WTC11 (cell line): ENCODE data around the gene UBASH3B.

Experiments
- CREM ChIP-seq: sonication (generic); formaldehyde crosslinking; IDR thresholded peaks from 2 replicates; pipeline ENCODE4 v1.8.1; 2022; ENCODE audit warnings: mild to moderate bottlenecking, missing genetic modification reagents, moderate library complexity
- FOXK1 ChIP-seq: sonication (generic); formaldehyde crosslinking; IDR thresholded peaks from 2 replicates; pipeline ENCODE4 v1.8.0; 2022; ENCODE audit warnings: mild to moderate bottlenecking, moderate library complexity, missing genetic modification reagents
- GTF2I ChIP-seq: fragments of 250-450 bp; sonication (Bioruptor Pico); conservative IDR thresholded peaks from 2 replicates; pipeline ENCODE4 v1.4.0; 2021; ENCODE audit warnings: mild to moderate bottlenecking
- SP1 ChIP-seq: sonication (generic); formaldehyde crosslinking; conservative IDR thresholded peaks from 2 replicates; pipeline ENCODE4 v1.8.1; 2022; ENCODE audit warnings: missing genetic modification reagents
- ZBTB21 ChIP-seq: sonication (generic); formaldehyde crosslinking; IDR thresholded peaks from 2 replicates; pipeline ENCODE4 v1.8.1; 2023; ENCODE audit warnings: mild to moderate bottlenecking, missing genetic modification reagents, borderline replicate concordance
- ZNF138 ChIP-seq: sonication (generic); formaldehyde crosslinking; conservative IDR thresholded peaks from 2 replicates; pipeline ENCODE4 v1.8.1; 2022; ENCODE audit warnings: mild to moderate bottlenecking, moderate library complexity, missing genetic modification reagents
- TF ChIP-seq, protein P1 (sequence below): sonication (generic); formaldehyde crosslinking; IDR thresholded peaks from 2 replicates; pipeline ENCODE4 v1.8.1; 2023; ENCODE audit warnings: mild to moderate bottlenecking, moderate library complexity, missing genetic modification reagents
- TF ChIP-seq, protein P2 (sequence below): sonication (generic); formaldehyde crosslinking; IDR thresholded peaks from 2 replicates; pipeline ENCODE4 v1.8.1; 2022; ENCODE audit warnings: mild to moderate bottlenecking, moderate library complexity, missing genetic modification reagents
- TF ChIP-seq, protein P3 (sequence below): sonication (generic); formaldehyde crosslinking; conservative IDR thresholded peaks from 2 replicates; pipeline ENCODE4 v1.8.1; 2022; ENCODE audit warnings: mild to moderate bottlenecking, missing genetic modification reagents
- TF ChIP-seq, protein P4 (sequence below): fragments of 200-600 bp; IDR thresholded peaks from 2 replicates; pipeline ENCODE4 v1.8.0; 2022; ENCODE audit warnings: antibody characterized with exemption
- TF ChIP-seq, protein P5 (sequence below): sonication (generic); formaldehyde crosslinking; IDR thresholded peaks from 2 replicates; pipeline ENCODE4 v1.8.1; 2022; ENCODE audit warnings: low read depth, missing genetic modification reagents, borderline replicate concordance

DNA sequence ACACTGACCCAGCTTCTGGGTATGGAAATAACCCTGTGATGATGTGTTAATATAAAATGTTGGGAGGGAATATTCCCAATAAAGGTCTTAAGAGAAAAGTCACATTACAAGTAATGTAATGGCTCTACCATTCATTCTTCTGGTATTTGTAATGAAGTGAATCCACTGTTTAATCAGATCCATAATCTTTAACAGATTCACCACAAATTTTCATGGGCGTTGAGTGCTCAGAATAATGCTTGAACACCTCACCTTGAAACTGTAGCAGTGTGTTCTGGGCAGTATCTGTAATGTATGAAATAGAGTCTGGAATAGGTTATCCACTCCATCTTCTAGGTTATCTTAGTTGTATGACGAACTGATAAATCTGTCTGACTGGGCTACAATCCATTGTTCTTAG is 156.2 kb downstream of the UBASH3B start:
- TF ChIP-seq, protein P1, sequence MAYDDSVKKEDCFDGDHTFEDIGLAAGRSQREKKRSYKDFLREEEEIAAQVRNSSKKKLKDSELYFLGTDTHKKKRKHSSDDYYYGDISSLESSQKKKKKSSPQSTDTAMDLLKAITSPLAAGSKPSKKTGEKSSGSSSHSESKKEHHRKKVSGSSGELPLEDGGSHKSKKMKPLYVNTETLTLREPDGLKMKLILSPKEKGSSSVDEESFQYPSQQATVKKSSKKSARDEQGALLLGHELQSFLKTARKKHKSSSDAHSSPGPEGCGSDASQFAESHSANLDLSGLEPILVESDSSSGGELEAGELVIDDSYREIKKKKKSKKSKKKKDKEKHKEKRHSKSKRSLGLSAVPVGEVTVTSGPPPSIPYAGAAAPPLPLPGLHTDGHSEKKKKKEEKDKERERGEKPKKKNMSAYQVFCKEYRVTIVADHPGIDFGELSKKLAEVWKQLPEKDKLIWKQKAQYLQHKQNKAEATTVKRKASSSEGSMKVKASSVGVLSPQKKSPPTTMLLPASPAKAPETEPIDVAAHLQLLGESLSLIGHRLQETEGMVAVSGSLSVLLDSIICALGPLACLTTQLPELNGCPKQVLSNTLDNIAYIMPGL, result no peak
- TF ChIP-seq CREM (CRISPR knock-in tag) (no peak), ZNF138 (CRISPR knock-in tag) (no peak), ZBTB21 (CRISPR knock-in tag) (no peak), SP1 (CRISPR knock-in tag) (no peak), FOXK1 (no peak), GTF2I (CRISPR knock-in tag) (no peak)
- TF ChIP-seq, protein P2, sequence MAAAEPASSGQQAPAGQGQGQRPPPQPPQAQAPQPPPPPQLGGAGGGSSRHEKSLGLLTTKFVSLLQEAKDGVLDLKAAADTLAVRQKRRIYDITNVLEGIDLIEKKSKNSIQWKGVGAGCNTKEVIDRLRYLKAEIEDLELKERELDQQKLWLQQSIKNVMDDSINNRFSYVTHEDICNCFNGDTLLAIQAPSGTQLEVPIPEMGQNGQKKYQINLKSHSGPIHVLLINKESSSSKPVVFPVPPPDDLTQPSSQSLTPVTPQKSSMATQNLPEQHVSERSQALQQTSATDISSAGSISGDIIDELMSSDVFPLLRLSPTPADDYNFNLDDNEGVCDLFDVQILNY (CRISPR knock-in tag), result no peak
- TF ChIP-seq, protein P3, sequence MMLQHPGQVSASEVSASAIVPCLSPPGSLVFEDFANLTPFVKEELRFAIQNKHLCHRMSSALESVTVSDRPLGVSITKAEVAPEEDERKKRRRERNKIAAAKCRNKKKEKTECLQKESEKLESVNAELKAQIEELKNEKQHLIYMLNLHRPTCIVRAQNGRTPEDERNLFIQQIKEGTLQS (CRISPR knock-in tag), result no peak
- TF ChIP-seq, protein P4, sequence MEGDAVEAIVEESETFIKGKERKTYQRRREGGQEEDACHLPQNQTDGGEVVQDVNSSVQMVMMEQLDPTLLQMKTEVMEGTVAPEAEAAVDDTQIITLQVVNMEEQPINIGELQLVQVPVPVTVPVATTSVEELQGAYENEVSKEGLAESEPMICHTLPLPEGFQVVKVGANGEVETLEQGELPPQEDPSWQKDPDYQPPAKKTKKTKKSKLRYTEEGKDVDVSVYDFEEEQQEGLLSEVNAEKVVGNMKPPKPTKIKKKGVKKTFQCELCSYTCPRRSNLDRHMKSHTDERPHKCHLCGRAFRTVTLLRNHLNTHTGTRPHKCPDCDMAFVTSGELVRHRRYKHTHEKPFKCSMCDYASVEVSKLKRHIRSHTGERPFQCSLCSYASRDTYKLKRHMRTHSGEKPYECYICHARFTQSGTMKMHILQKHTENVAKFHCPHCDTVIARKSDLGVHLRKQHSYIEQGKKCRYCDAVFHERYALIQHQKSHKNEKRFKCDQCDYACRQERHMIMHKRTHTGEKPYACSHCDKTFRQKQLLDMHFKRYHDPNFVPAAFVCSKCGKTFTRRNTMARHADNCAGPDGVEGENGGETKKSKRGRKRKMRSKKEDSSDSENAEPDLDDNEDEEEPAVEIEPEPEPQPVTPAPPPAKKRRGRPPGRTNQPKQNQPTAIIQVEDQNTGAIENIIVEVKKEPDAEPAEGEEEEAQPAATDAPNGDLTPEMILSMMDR, result no peak
- TF ChIP-seq, protein P5, sequence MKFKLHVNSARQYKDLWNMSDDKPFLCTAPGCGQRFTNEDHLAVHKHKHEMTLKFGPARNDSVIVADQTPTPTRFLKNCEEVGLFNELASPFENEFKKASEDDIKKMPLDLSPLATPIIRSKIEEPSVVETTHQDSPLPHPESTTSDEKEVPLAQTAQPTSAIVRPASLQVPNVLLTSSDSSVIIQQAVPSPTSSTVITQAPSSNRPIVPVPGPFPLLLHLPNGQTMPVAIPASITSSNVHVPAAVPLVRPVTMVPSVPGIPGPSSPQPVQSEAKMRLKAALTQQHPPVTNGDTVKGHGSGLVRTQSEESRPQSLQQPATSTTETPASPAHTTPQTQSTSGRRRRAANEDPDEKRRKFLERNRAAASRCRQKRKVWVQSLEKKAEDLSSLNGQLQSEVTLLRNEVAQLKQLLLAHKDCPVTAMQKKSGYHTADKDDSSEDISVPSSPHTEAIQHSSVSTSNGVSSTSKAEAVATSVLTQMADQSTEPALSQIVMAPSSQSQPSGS, result no peak
